Measurements from ENCODE around the gene N4BP2. TPM values are rescaled to one million over a fixed set of nuclear protein-coding genes. Genes with fewer than 3 reads are reported as not detected.

The N4BP2 gene
- total RNA-seq, 2 experiments from 2014 or later, result 26.5 to 28.4 TPM

GRCh38 chr4:40199999-40200874 is 143.6 kb downstream of the N4BP2 start:
- H3K9me3 Mint-ChIP-seq (ENCODE audit: low read depth), result no peaks in the 10 kb centered on the region
- H3K27me3 Mint-ChIP-seq, result no peaks in the 10 kb centered on the region
- peaks cover 51% of the 10 kb centered on the region for H3K4me1 Mint-ChIP-seq
- peak overlapping the region; percentile 99 for H3K27ac Mint-ChIP-seq
- peak overlapping the region; percentile 98 for H3K4me3 Mint-ChIP-seq
- peaks cover 77% of the 10 kb centered on the region for H3K36me3 Mint-ChIP-seq
- peak; percentile 94 for DNase-seq
- CTCF ChIA-PET, result interaction anchor here (1.0 to 2.1 kb wide), 15 partner anchors 9 to 144 kb away, joined by 3 to 20 read pairs (median 6); partner anchors contain the start of gene N4BP2
- ATAC-seq, result peak; percentile 52

GRCh38 chr4:40200875-40201801 is 144.5 kb downstream of the N4BP2 start:
- Mint-ChIP-seq H3K27ac (peak overlapping the region; percentile 99), H3K4me1 (peaks cover 49% of the 10 kb centered on the region), H3K4me3 (peak overlapping the region; percentile 98), H3K9me3 (ENCODE audit: low read depth) (no peaks in the 10 kb centered on the region), H3K36me3 (peaks cover 83% of the 10 kb centered on the region), H3K27me3 (no peaks in the 10 kb centered on the region)
- CTCF ChIA-PET, result interaction anchor here (1.0 to 2.1 kb wide), 10 partner anchors 10 to 145 kb away, joined by 3 to 20 read pairs (median 8); partner anchors contain the start of gene N4BP2
- DNase-seq (peak; percentile 39), ATAC-seq (peak; percentile 34)

- H3K27ac Mint-ChIP-seq, result peak overlapping the region; percentile 99
- H3K4me3 Mint-ChIP-seq, result peak overlapping the region; percentile 98
- no peaks in the 10 kb centered on the region for H3K27me3 Mint-ChIP-seq
- peak; percentile 45 for DNase-seq
- H3K36me3 Mint-ChIP-seq, result peaks cover 84% of the 10 kb centered on the region
- CTCF ChIA-PET, result interaction anchor here (1.0 to 3.8 kb wide), 3 partner anchors 10 to 108 kb away, joined by 3 to 17 read pairs (median 3); no protein-coding TSS in a partner anchor
- H3K4me1 Mint-ChIP-seq, result peaks cover 50% of the 10 kb centered on the region
- ATAC-seq, result no peak
- H3K9me3 Mint-ChIP-seq (ENCODE audit: low read depth), result no peaks in the 10 kb centered on the region
Observed at GRCh38 chr4:40201898-40202297, 145.2 kb downstream of the N4BP2 start.

GRCh38 chr4:40202474-40202873 is 145.8 kb downstream of the N4BP2 start:
- Mint-ChIP-seq H3K36me3 (peaks cover 86% of the 10 kb centered on the region), H3K27me3 (no peaks in the 10 kb centered on the region), H3K4me1 (peaks cover 54% of the 10 kb centered on the region), H3K9me3 (ENCODE audit: low read depth) (no peaks in the 10 kb centered on the region), H3K27ac (peak overlapping the region; percentile 99), H3K4me3 (peak overlapping the region; percentile 98)
- peak; percentile 47 for DNase-seq
- no peak for ATAC-seq
- CTCF ChIA-PET, result interaction anchor here (1.0 to 3.8 kb wide), 3 partner anchors 9 to 107 kb away, joined by 3 to 17 read pairs (median 3); no protein-coding TSS in a partner anchor

- DNase-seq, result peak; percentile 44
- ATAC-seq, result no peak
- H3K27ac Mint-ChIP-seq, result peak overlapping the region; percentile 99
- H3K9me3 Mint-ChIP-seq (ENCODE audit: low read depth), result no peaks in the 10 kb centered on the region
- no peaks in the 10 kb centered on the region for H3K27me3 Mint-ChIP-seq
- CTCF ChIA-PET, result interaction anchor here (0.9 to 3.8 kb wide), 16 partner anchors 9 to 148 kb away, joined by 3 to 17 read pairs (median 5); partner anchors contain the start of genes N4BP2 and RHOH
- peaks cover 76% of the 10 kb centered on the region for H3K36me3 Mint-ChIP-seq
- H3K4me1 Mint-ChIP-seq, result peaks cover 59% of the 10 kb centered on the region
- H3K4me3 Mint-ChIP-seq, result peak overlapping the region; percentile 98
Observed at GRCh38 chr4:40204507-40205258, 148.0 kb downstream of the N4BP2 start.

- H3K9me3 Mint-ChIP-seq (ENCODE audit: low read depth), result no peaks in the 10 kb centered on the region
- peak; percentile 80 for DNase-seq
- no peaks in the 10 kb centered on the region for H3K27me3 Mint-ChIP-seq
- peak overlapping the region; percentile 99 for H3K27ac Mint-ChIP-seq
- CTCF ChIA-PET, result interaction anchor here (0.6 to 3.8 kb wide), 23 partner anchors 8 to 291 kb away, joined by 3 to 17 read pairs (median 5); partner anchors contain the start of genes N4BP2 and RHOH
- H3K4me3 Mint-ChIP-seq, result peak overlapping the region; percentile 98
- peaks cover 74% of the 10 kb centered on the region for H3K36me3 Mint-ChIP-seq
- H3K4me1 Mint-ChIP-seq, result peaks cover 62% of the 10 kb centered on the region
- peak; percentile 50 for ATAC-seq
Observed at GRCh38 chr4:40205259-40206198, 148.9 kb downstream of the N4BP2 start.

GRCh38 chr4:40206426-40206825 is 149.8 kb downstream of the N4BP2 start:
- H3K4me3 Mint-ChIP-seq, result peak overlapping the region; percentile 98
- CTCF ChIA-PET, result interaction anchor here (0.6 to 2.6 kb wide), 8 partner anchors 9 to 292 kb away, joined by 3 to 11 read pairs (median 4); partner anchors contain the start of gene N4BP2
- H3K9me3 Mint-ChIP-seq (ENCODE audit: low read depth), result no peaks in the 10 kb centered on the region
- H3K36me3 Mint-ChIP-seq, result peaks cover 73% of the 10 kb centered on the region
- ATAC-seq, result no peak
- peak; percentile 35 for DNase-seq
- peaks cover 64% of the 10 kb centered on the region for H3K4me1 Mint-ChIP-seq
- H3K27me3 Mint-ChIP-seq, result no peaks in the 10 kb centered on the region
- peak overlapping the region; percentile 99 for H3K27ac Mint-ChIP-seq

Other genes starting within 250 kb of the N4BP2 start
- 100 to 1,000 TPM; 115 to 116 TPM for gene PDS5A, start 78.9 kb upstream of the N4BP2 start, total RNA-seq
- gene RHOH, start 140.2 kb downstream of the N4BP2 start, total RNA-seq, result 100 to 1,000 TPM; 136 to 145 TPM